UCSD-AML1 (cell line): ENCODE measurements around the gene HS6ST3.

Experiments used
- DNase-seq: peaks from one replicate; lab custom pipeline; 2025; ENCODE audit not compliant: unreplicated experiment; lab: John Stamatoyannopoulos, UW

The HS6ST3 gene

GRCh38 chr13:96819375-96819774 is 729.5 kb downstream of the HS6ST3 start:
- DNase-seq = no peak

GRCh38 chr13:96821381-96821780 is 731.5 kb downstream of the HS6ST3 start:
- DNase-seq = no peak

GRCh38 chr13:96821971-96822370 is 732.1 kb downstream of the HS6ST3 start:
- no peak for DNase-seq

GRCh38 chr13:96822895-96823294 is 733.0 kb downstream of the HS6ST3 start:
- no peak for DNase-seq

- DNase-seq = no peak
Measured at GRCh38 chr13:96824140-96824539, 734.2 kb downstream of the HS6ST3 start.

- DNase-seq = no peak
Measured at GRCh38 chr13:96825653-96826052, 735.7 kb downstream of the HS6ST3 start.

GRCh38 chr13:96834626-96835025 is 744.7 kb downstream of the HS6ST3 start:
- no peak for DNase-seq

GRCh38 chr13:96835546-96835945 is 745.6 kb downstream of the HS6ST3 start:
- no peak for DNase-seq

GRCh38 chr13:96836733-96837132 is 746.8 kb downstream of the HS6ST3 start:
- DNase-seq = no peak

- no peak for DNase-seq
Measured at GRCh38 chr13:96837809-96838208, 747.9 kb downstream of the HS6ST3 start.

- DNase-seq = no peak
Measured at GRCh38 chr13:96844195-96844594, 754.3 kb downstream of the HS6ST3 start.

- no peak for DNase-seq
Measured at GRCh38 chr13:96844616-96845015, 754.7 kb downstream of the HS6ST3 start.

- DNase-seq = no peak
Measured at GRCh38 chr13:96848286-96848685, 758.4 kb downstream of the HS6ST3 start.

GRCh38 chr13:96849091-96849490 is 759.2 kb downstream of the HS6ST3 start:
- DNase-seq = no peak

GRCh38 chr13:96850538-96851145 is 760.7 kb downstream of the HS6ST3 start:
- DNase-seq = no peak

GRCh38 chr13:96851856-96852445 is 762.0 kb downstream of the HS6ST3 start:
- no peak for DNase-seq

GRCh38 chr13:96858133-96858826 is 768.4 kb downstream of the HS6ST3 start:
- no peak for DNase-seq

- DNase-seq = no peak
Measured at GRCh38 chr13:96860882-96861281, 771.0 kb downstream of the HS6ST3 start.

- no peak for DNase-seq
Measured at GRCh38 chr13:96862093-96862492, 772.2 kb downstream of the HS6ST3 start.

- DNase-seq = no peak
Measured at GRCh38 chr13:96862999-96863398, 773.1 kb downstream of the HS6ST3 start.

- DNase-seq = no peak
Measured at GRCh38 chr13:96871469-96871868, 781.6 kb downstream of the HS6ST3 start.

- no peak for DNase-seq
Measured at GRCh38 chr13:96880419-96880818, 790.5 kb downstream of the HS6ST3 start.
